ENCODE measurements around the gene UBQLN1.
"Not testable (repeated sequence)": the region's sequence is repeated elsewhere in the genome, so short reads cannot be mapped to it uniquely, and the experiment has no call there.

The UBQLN1 gene

DNA sequence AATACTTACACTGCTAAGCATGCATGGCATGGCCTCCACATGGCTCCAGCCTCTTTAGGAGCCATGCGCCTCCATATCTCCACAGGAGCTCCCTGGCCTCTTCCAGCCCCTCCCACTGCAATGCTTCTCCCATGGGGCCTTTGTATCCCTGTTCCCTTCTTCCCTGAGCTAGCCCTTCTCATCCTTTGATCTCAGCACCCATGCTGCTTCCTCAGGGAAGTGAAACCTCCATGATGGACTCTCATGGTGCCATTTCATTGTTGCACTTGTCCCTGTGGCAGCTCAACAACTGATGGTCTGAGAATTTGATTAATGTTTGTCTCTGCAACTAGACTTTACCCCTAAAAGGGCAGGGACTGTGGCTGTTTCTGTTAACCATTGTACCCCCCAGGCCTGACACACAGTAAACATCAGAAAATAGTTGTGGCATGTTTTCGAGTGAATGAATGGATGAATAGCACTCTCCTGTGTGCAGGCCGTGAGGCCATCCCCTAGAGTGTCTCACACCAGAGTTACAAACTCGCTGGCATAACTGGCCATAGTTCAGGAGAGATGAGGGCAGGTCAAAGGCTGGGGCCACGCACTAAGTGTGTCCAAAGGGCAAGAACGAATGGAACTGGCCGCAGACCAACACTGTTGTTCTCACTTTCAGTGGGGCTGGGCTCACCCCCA is 78.2 kb downstream of the UBQLN1 start:
- no peak overlapping the region for H3K9ac ChIP-seq (ENCODE audit: low read length)
- H3K27me3 ChIP-seq (ENCODE audit: control insufficient read depth, insufficient read depth, low read length): no peaks in the 10 kb centered on the region
- no peak overlapping the region for H3K27ac ChIP-seq (ENCODE audit: low read length)
- H3K36me3 ChIP-seq (ENCODE audit: control insufficient read depth, low read depth, low read length): no peaks in the 10 kb centered on the region
- H3K4me3 ChIP-seq (ENCODE audit: low read length): no peak overlapping the region
- no peaks in the 10 kb centered on the region for H3K9me3 ChIP-seq (ENCODE audit: control insufficient read depth, low read depth, low read length)
- peaks cover 20% of the 10 kb centered on the region for H3K4me1 ChIP-seq (ENCODE audit: control insufficient read depth, low read depth, low read length)

GRCh38 chr9:83628540-83628939 is 79.2 kb downstream of the UBQLN1 start:
- no peak overlapping the region for H3K27ac ChIP-seq (ENCODE audit: low read length)
- H3K9me3 ChIP-seq (ENCODE audit: control insufficient read depth, low read depth, low read length): no peaks in the 10 kb centered on the region
- H3K36me3 ChIP-seq (ENCODE audit: control insufficient read depth, low read depth, low read length): no peaks in the 10 kb centered on the region
- peaks cover 28% of the 10 kb centered on the region for H3K4me1 ChIP-seq (ENCODE audit: control insufficient read depth, low read depth, low read length)
- H3K27me3 ChIP-seq (ENCODE audit: control insufficient read depth, insufficient read depth, low read length): no peaks in the 10 kb centered on the region
- no peak overlapping the region for H3K9ac ChIP-seq (ENCODE audit: low read length)
- H3K4me3 ChIP-seq (ENCODE audit: low read length): no peak overlapping the region

- H3K4me3 ChIP-seq (ENCODE audit: low read length): no peak overlapping the region
- no peak overlapping the region for H3K9ac ChIP-seq (ENCODE audit: low read length)
- no peaks in the 10 kb centered on the region for H3K36me3 ChIP-seq (ENCODE audit: control insufficient read depth, low read depth, low read length)
- peaks cover 16% of the 10 kb centered on the region for H3K4me1 ChIP-seq (ENCODE audit: control insufficient read depth, low read depth, low read length)
- no peaks in the 10 kb centered on the region for H3K9me3 ChIP-seq (ENCODE audit: control insufficient read depth, low read depth, low read length)
- H3K27me3 ChIP-seq (ENCODE audit: control insufficient read depth, insufficient read depth, low read length): peaks cover 8% of the 10 kb centered on the region
- H3K27ac ChIP-seq (ENCODE audit: low read length): no peak overlapping the region
Measured at GRCh38 chr9:83625178-83625577, 82.6 kb downstream of the UBQLN1 start.

DNA sequence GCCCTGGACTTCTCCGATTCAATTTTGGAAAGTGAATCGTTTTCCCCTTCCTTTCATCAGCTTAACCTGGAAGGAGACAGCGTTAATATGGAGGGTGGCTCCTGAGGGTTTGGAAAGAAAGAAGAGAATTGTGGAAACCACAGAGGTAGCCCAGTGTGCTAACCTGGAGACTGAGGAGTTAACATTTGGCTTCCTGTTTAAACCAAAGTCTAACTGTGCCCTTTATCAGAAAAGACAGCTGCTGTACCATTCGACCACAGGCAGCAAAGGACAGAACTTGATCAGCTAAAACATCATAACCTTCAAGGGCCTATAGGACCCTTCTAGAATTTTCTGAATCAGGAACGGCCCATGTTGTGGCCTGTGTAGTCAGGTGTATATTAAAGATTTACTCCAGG is 84.1 kb downstream of the UBQLN1 start:
- Histone ChIP-seq H3K9me3 (ENCODE audit: control insufficient read depth, low read depth, low read length) (no peaks in the 10 kb centered on the region), H3K36me3 (ENCODE audit: control insufficient read depth, low read depth, low read length) (no peaks in the 10 kb centered on the region), H3K27me3 (ENCODE audit: control insufficient read depth, insufficient read depth, low read length) (peaks cover 8% of the 10 kb centered on the region), H3K4me3 (ENCODE audit: low read length) (peak overlapping the region; percentile 66), H3K4me1 (ENCODE audit: control insufficient read depth, low read depth, low read length) (peaks cover 8% of the 10 kb centered on the region), H3K27ac (ENCODE audit: low read length) (no peak overlapping the region), H3K9ac (ENCODE audit: low read length) (peak overlapping the region; percentile 75)

- H3K27ac ChIP-seq (ENCODE audit: low read length): no peak within 1 kb of the TSS
Measured at GRCh38 chr9:83622939-83623678, 84.6 kb downstream of the UBQLN1 start, which contains the start of gene IDNK. IDNK (plus strand) TSS chr9:83623143; CDS start chr9:83623172, 29 bp downstream.

DNA sequence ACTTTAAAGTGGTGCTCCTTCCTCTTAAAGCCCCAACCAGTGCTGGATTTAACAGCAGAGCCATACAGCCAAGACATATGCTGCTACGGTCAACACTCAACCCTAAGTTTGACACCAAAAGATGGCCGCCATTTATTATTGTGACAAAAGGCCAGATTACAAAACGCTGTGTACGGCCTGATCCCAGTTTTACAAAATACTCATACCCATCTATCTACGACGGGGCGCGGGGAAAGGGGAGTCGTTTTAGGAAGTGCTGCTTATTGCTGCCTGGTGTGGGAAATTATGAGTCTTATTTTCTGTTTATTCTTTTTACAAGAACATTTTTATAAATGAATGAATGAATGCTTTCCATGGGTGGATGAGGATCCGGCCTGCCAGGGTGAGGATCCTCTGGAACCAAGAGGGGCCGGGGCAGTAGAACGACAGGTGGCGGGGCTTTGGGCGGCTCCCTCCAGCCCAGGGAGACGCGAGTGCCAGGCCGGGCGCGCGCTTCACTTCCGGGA is 85.3 kb downstream of the UBQLN1 start:
- no peaks in the 10 kb centered on the region for H3K9me3 ChIP-seq (ENCODE audit: control insufficient read depth, low read depth, low read length)
- H3K27me3 ChIP-seq (ENCODE audit: control insufficient read depth, insufficient read depth, low read length): peaks cover 8% of the 10 kb centered on the region
- no peaks in the 10 kb centered on the region for H3K36me3 ChIP-seq (ENCODE audit: control insufficient read depth, low read depth, low read length)
- H3K27ac ChIP-seq (ENCODE audit: low read length): no peak overlapping the region
- H3K4me3 ChIP-seq (ENCODE audit: low read length): peak overlapping the region; percentile 66
- H3K9ac ChIP-seq (ENCODE audit: low read length): peak overlapping the region; percentile 75
- peaks cover 8% of the 10 kb centered on the region for H3K4me1 ChIP-seq (ENCODE audit: control insufficient read depth, low read depth, low read length)

More at GRCh38 chr9:83622939-83623678, 84.6 kb downstream of the UBQLN1 start, which contains the start of gene IDNK:
- peak within 1 kb of the TSS; percentile 75 for H3K9ac ChIP-seq (ENCODE audit: low read length)
- H3K27me3 ChIP-seq (ENCODE audit: control insufficient read depth, insufficient read depth, low read length): peaks cover 8% of the 10 kb centered on the region
- peak within 1 kb of the TSS; percentile 66 for H3K4me3 ChIP-seq (ENCODE audit: low read length)
- peaks cover 8% of the 10 kb centered on the region for H3K4me1 ChIP-seq (ENCODE audit: control insufficient read depth, low read depth, low read length)
- no peaks in the 10 kb centered on the region for H3K9me3 ChIP-seq (ENCODE audit: control insufficient read depth, low read depth, low read length)
- no peaks in the 10 kb centered on the region for H3K36me3 ChIP-seq (ENCODE audit: control insufficient read depth, low read depth, low read length)

GRCh38 chr9:83620841-83621636 is 86.7 kb downstream of the UBQLN1 start:
- H3K27ac ChIP-seq (ENCODE audit: low read length): no peak overlapping the region
- H3K9me3 ChIP-seq (ENCODE audit: control insufficient read depth, low read depth, low read length): no peaks in the 10 kb centered on the region
- peaks cover 8% of the 10 kb centered on the region for H3K4me1 ChIP-seq (ENCODE audit: control insufficient read depth, low read depth, low read length)
- H3K27me3 ChIP-seq (ENCODE audit: control insufficient read depth, insufficient read depth, low read length): peaks cover 8% of the 10 kb centered on the region
- H3K4me3 ChIP-seq (ENCODE audit: low read length): no peak overlapping the region
- no peaks in the 10 kb centered on the region for H3K36me3 ChIP-seq (ENCODE audit: control insufficient read depth, low read depth, low read length)
- H3K9ac ChIP-seq (ENCODE audit: low read length): no peak overlapping the region

DNA sequence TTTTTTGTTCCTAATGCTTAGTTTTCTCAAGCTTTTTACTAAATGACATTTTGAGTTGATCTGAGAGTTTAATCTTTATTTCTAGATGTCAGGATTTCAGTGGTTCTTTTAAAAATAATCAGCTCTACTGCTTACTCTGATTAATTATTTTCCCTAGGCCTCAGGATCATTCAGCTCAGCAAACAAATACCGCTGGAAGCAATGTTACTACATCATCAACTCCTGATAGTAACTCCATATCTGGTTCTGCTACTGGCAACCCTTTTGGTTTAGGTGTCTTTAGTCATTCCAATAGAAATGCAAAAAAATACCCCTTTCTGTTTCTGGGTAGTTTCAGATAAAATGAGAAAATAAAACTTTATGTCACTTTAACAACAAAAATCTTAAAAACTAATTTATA is 90.5 kb downstream of the UBQLN1 start:
- H3K9ac ChIP-seq (ENCODE audit: low read length): no peak overlapping the region
- H3K9me3 ChIP-seq (ENCODE audit: control insufficient read depth, low read depth, low read length): no peaks in the 10 kb centered on the region
- no peak overlapping the region for H3K27ac ChIP-seq (ENCODE audit: low read length)
- H3K27me3 ChIP-seq (ENCODE audit: control insufficient read depth, insufficient read depth, low read length): peaks cover 8% of the 10 kb centered on the region
- H3K4me3 ChIP-seq (ENCODE audit: low read length): no peak overlapping the region
- no peaks in the 10 kb centered on the region for H3K36me3 ChIP-seq (ENCODE audit: control insufficient read depth, low read depth, low read length)
- no peaks in the 10 kb centered on the region for H3K4me1 ChIP-seq (ENCODE audit: control insufficient read depth, low read depth, low read length)

DNA sequence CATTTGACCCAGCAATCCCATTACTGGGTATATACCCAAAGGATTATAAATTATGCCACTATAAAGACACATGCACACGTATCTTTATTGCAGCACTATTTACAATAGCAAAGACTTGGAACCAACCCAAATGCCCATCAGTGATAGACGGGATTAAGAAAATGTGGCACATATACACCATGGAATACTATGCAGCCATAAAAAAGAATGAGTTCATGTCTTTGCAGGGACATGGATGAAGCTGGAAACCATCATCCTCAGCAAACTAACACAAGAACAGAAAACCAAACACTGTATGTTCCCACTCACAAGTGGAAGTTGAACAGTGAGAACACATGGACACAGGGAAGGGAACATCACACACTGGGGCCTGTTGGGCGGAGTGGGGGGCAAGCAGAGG is 94.5 kb downstream of the UBQLN1 start:
- not testable (repeated sequence) for H3K4me1 ChIP-seq (ENCODE audit: control insufficient read depth, low read depth, low read length)

More for the DNA sequence above, 94.5 kb downstream of the UBQLN1 start:
- H3K27ac ChIP-seq (ENCODE audit: low read length); H3K9me3 ChIP-seq (ENCODE audit: control insufficient read depth, low read depth, low read length); H3K36me3 ChIP-seq (ENCODE audit: control insufficient read depth, low read depth, low read length); H3K27me3 ChIP-seq (ENCODE audit: control insufficient read depth, insufficient read depth, low read length); H3K9ac ChIP-seq (ENCODE audit: low read length); H3K4me3 ChIP-seq (ENCODE audit: low read length): not testable (repeated sequence)

All from iPS-18a (cell line).